ENCODE data around the gene RALB.
"Not testable (repeated sequence)": the region's sequence is repeated elsewhere in the genome, so short reads cannot be mapped to it uniquely, and the experiment has no call there.

RALB gene

GRCh38 chr2:120305296-120305695, 52.6 kb downstream of the RALB start:
- Histone ChIP-seq H3K27ac (ENCODE audit: low read length) (no peak overlapping the region), H3K27me3 (ENCODE audit: low read depth, low read length) (no peaks in the 10 kb centered on the region), H3K4me1 (ENCODE audit: control insufficient read depth in 1 of 2, insufficient read depth in 2 of 2, low read length in 2 of 2) (no peaks in the 10 kb centered on the region), H3K9me3 (ENCODE audit: control insufficient read depth in 1 of 2, low read length in 2 of 2) (no peaks in the 10 kb centered on the region), H3K4me3 (ENCODE audit: low read depth in 1 of 2, low read length in 2 of 2) (no peak overlapping the region), H3K36me3 (ENCODE audit: control insufficient read depth in 1 of 2, insufficient read depth in 2 of 2, low read length in 2 of 2) (peaks cover 0 to 13% of the 10 kb centered on the region in 2 donors)

DNA sequence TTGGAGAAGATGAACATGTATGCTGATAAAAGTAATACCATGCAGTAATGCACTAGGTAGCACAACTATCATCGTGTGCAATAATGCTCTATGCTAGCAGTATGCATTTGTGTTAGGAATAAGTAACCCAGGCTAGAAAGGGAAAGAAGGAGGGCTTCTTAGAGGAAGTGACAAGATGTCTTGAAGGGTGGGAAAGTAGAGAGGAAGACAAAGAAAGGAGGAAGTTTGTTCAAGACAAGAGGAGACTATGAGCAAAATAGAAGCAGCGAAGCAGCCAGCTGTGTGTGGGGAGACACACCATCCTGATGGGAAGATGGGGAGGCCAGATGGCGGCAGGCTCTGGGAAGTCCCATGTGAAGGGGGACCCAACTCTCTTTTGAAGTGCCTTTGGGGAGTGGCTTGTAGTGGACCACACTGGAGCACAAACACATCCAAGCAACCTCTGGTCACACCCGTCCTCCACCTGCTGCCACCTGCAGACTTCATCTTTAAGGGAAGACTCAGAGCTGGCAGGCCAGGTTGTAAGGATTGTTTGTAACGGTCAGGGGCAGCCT, 53.4 kb downstream of the RALB start:
- no peak overlapping the region for H3K27ac ChIP-seq (ENCODE audit: low read length)
- H3K4me3 ChIP-seq (ENCODE audit: low read depth in 1 of 2, low read length in 2 of 2), result no peak overlapping the region

DNA sequence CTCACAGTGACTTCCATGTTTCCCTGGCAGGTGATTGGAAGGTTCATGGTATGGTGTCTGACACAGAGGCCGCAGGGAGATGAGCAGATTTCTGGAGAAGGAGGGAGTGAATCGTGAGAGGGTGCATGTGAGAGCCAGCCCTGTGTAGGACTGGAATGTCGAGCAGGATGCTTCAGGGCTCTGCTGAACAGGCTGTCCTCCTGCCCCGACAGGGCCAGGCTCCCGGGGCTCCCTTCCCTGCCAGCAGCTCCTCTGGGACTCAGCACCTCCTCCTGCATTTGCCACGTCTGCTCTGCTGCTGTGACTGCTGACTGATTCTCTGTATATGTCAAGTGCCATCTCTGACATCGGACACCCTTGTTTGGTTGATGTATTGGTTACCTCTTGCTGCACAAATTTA, 54.8 kb downstream of the RALB start:
- Histone ChIP-seq H3K27ac (ENCODE audit: low read length) (no peak overlapping the region), H3K4me3 (ENCODE audit: low read depth in 1 of 2, low read length in 2 of 2) (no peak overlapping the region), H3K4me1 (ENCODE audit: control insufficient read depth in 1 of 2, insufficient read depth in 2 of 2, low read length in 2 of 2) (peaks cover 0 to 1% of the 10 kb centered on the region in 2 donors), H3K27me3 (ENCODE audit: low read depth, low read length) (no peaks in the 10 kb centered on the region), H3K36me3 (ENCODE audit: control insufficient read depth in 1 of 2, insufficient read depth in 2 of 2, low read length in 2 of 2) (peaks cover 0 to 8% of the 10 kb centered on the region in 2 donors), H3K9me3 (ENCODE audit: control insufficient read depth in 1 of 2, low read length in 2 of 2) (no peaks in the 10 kb centered on the region)

More for the DNA sequence above, 53.4 kb downstream of the RALB start:
- H3K36me3 ChIP-seq (ENCODE audit: control insufficient read depth in 1 of 2, insufficient read depth in 2 of 2, low read length in 2 of 2), result peaks cover 0 to 8% of the 10 kb centered on the region in 2 donors
- no peaks in the 10 kb centered on the region for H3K9me3 ChIP-seq (ENCODE audit: control insufficient read depth in 1 of 2, low read length in 2 of 2)
- H3K27me3 ChIP-seq (ENCODE audit: low read depth, low read length), result no peaks in the 10 kb centered on the region
- no peaks in the 10 kb centered on the region for H3K4me1 ChIP-seq (ENCODE audit: control insufficient read depth in 1 of 2, insufficient read depth in 2 of 2, low read length in 2 of 2)

DNA sequence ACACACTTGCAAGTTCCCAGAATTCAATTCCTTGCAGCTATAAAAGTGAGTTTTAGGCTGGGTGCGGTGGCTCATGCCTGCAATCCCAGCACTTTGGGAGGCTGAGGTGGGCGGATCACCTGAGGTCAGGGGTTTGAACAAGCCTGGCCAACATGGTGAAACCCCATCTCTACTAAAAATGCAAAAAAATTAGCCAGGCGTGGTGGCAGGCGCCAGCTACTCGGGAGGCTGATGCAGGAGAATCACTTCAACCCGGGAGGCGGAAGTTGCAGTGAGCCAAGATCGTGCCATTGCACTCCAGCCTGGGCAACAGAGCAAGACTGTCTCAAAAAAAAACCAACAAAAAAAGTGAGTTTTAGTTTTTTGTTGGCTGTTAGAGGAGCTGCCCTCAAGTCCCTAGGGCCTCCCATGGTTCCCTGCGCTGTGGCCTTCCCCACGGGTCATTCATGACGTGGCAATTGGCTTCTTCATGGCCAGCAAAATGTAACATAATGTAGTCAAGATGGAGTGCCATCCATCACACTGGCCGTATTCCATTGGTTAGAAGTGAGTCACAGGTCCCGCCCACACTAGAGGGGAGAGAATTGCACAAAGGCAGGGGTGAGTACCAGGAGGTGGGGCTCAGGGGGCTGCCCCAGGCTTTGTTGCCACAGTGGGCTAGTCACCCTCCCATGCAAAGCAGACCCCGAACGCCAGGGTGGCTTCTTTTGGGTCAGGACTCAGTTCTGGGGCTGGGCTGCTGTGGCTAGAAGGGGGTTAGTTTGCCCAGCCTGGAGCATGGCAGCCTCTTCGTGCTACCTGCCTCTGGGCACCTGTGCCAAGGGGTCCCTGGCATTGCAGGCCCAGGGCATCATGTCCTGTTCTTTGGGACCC, 55.6 kb downstream of the RALB start:
- no peak overlapping the region for H3K27ac ChIP-seq (ENCODE audit: low read length)
- no peak overlapping the region for H3K4me3 ChIP-seq (ENCODE audit: low read depth in 1 of 2, low read length in 2 of 2)

DNA sequence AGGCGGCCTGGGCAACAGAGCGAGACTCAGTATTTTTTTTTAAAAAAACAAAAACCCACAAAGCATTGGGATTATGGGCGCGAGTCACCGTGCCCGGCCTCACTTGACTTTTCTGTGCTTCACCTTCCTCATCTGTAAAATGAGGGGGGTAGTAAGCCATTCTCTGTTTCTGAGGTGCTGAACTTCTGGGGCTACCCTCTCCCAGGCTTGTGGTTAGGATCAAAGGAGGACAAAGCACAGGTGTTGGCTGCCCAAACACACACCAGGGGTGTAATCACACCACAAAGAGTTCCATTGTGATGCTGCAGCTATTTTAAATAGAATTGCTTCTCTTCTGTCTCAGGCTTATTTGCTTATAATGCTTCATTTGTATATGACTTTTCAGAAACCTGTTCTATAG, 57.5 kb downstream of the RALB start:
- Histone ChIP-seq H3K27ac (ENCODE audit: low read length) (no peak overlapping the region), H3K4me1 (ENCODE audit: control insufficient read depth in 1 of 2, insufficient read depth in 2 of 2, low read length in 2 of 2) (peaks cover 0 to 6% of the 10 kb centered on the region in 2 donors), H3K9me3 (ENCODE audit: control insufficient read depth in 1 of 2, low read length in 2 of 2) (no peaks in the 10 kb centered on the region), H3K4me3 (ENCODE audit: low read depth in 1 of 2, low read length in 2 of 2) (no peak overlapping the region), H3K36me3 (ENCODE audit: control insufficient read depth in 1 of 2, insufficient read depth in 2 of 2, low read length in 2 of 2) (no peaks in the 10 kb centered on the region), H3K27me3 (ENCODE audit: low read depth, low read length) (no peaks in the 10 kb centered on the region)

More for the DNA sequence above, 55.6 kb downstream of the RALB start:
- H3K27me3 ChIP-seq (ENCODE audit: low read depth, low read length), result no peaks in the 10 kb centered on the region
- peaks cover 0 to 6% of the 10 kb centered on the region in 2 donors for H3K4me1 ChIP-seq (ENCODE audit: control insufficient read depth in 1 of 2, insufficient read depth in 2 of 2, low read length in 2 of 2)
- peaks cover 0 to 4% of the 10 kb centered on the region in 2 donors for H3K36me3 ChIP-seq (ENCODE audit: control insufficient read depth in 1 of 2, insufficient read depth in 2 of 2, low read length in 2 of 2)
- no peaks in the 10 kb centered on the region for H3K9me3 ChIP-seq (ENCODE audit: control insufficient read depth in 1 of 2, low read length in 2 of 2)

DNA sequence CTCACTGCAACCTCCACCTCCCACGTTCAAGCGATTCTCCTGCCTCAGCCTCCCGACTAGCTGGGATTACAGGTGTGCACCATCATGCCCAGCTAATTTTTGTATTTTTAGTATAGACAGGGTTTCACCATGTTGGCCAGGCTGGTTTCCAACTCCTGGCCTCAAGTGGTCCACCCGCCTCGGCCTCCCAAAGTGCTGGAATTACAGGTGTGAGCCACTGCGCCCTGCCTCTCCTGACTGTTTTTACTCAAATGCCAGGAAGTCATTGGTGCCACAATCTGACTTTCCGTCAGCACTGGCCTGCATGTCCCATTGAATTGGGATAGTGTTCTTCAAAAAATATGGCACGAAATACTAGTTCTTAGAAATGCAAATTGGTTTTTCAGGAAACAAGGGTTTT, 58.2 kb downstream of the RALB start:
- not testable (repeated sequence) for H3K27me3 ChIP-seq (ENCODE audit: low read depth, low read length); H3K36me3 ChIP-seq (ENCODE audit: control insufficient read depth in 1 of 2, insufficient read depth in 2 of 2, low read length in 2 of 2); H3K4me1 ChIP-seq (ENCODE audit: control insufficient read depth in 1 of 2, insufficient read depth in 2 of 2, low read length in 2 of 2); H3K27ac ChIP-seq (ENCODE audit: low read length); H3K9me3 ChIP-seq (ENCODE audit: control insufficient read depth in 1 of 2, low read length in 2 of 2); H3K4me3 ChIP-seq (ENCODE audit: low read depth in 1 of 2, low read length in 2 of 2)

DNA sequence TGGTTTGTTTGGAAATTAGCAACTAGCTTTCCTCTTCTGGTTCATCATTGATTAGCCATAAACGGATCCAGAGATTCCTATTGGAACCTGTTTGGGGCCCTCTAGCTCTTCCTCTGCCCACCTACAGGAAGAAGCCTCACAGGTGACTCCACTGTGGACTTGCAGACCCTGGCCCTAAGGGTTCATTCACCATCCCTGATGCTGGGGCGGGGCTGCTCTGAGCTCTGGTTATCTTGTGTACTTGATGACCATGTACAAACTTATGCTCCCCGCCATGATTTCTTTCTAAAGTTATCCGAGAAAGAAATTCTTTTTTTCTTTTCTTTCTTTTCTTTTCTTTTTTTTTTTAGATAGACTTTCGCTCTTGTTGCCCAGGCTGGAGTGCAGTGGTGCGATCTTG, 59.4 kb downstream of the RALB start:
- no peaks in the 10 kb centered on the region for H3K9me3 ChIP-seq (ENCODE audit: control insufficient read depth in 1 of 2, low read length in 2 of 2)
- peaks cover 0 to 6% of the 10 kb centered on the region in 2 donors for H3K4me1 ChIP-seq (ENCODE audit: control insufficient read depth in 1 of 2, insufficient read depth in 2 of 2, low read length in 2 of 2)
- no peak overlapping the region for H3K4me3 ChIP-seq (ENCODE audit: low read depth in 1 of 2, low read length in 2 of 2)
- no peaks in the 10 kb centered on the region for H3K27me3 ChIP-seq (ENCODE audit: low read depth, low read length)
- H3K27ac ChIP-seq (ENCODE audit: low read length), result no peak overlapping the region
- H3K36me3 ChIP-seq (ENCODE audit: control insufficient read depth in 1 of 2, insufficient read depth in 2 of 2, low read length in 2 of 2), result no peaks in the 10 kb centered on the region

GRCh38 chr2:120312860-120313694, 60.4 kb downstream of the RALB start:
- Histone ChIP-seq H3K36me3 (ENCODE audit: control insufficient read depth in 1 of 2, insufficient read depth in 2 of 2, low read length in 2 of 2) (no peaks in the 10 kb centered on the region), H3K9me3 (ENCODE audit: control insufficient read depth in 1 of 2, low read length in 2 of 2) (no peaks in the 10 kb centered on the region), H3K27me3 (ENCODE audit: low read depth, low read length) (no peaks in the 10 kb centered on the region), H3K4me3 (ENCODE audit: low read depth in 1 of 2, low read length in 2 of 2) (peak overlapping the region; percentile 60 to 71), H3K4me1 (ENCODE audit: control insufficient read depth in 1 of 2, insufficient read depth in 2 of 2, low read length in 2 of 2) (peaks cover 0 to 6% of the 10 kb centered on the region in 2 donors), H3K27ac (ENCODE audit: low read length) (no peak overlapping the region)

GRCh38 chr2:120313695-120314615, 61.3 kb downstream of the RALB start:
- H3K36me3 ChIP-seq (ENCODE audit: control insufficient read depth in 1 of 2, insufficient read depth in 2 of 2, low read length in 2 of 2), result no peaks in the 10 kb centered on the region
- no peaks in the 10 kb centered on the region for H3K27me3 ChIP-seq (ENCODE audit: low read depth, low read length)
- no peaks in the 10 kb centered on the region for H3K9me3 ChIP-seq (ENCODE audit: control insufficient read depth in 1 of 2, low read length in 2 of 2)
- H3K27ac ChIP-seq (ENCODE audit: low read length), result no peak overlapping the region
- peaks cover 0 to 11% of the 10 kb centered on the region in 2 donors for H3K4me1 ChIP-seq (ENCODE audit: control insufficient read depth in 1 of 2, insufficient read depth in 2 of 2, low read length in 2 of 2)
- H3K4me3 ChIP-seq (ENCODE audit: low read depth in 1 of 2, low read length in 2 of 2), result peak overlapping the region; percentile 60 to 71

- Histone ChIP-seq H3K9me3 (ENCODE audit: control insufficient read depth in 1 of 2, low read length in 2 of 2) (no peaks in the 10 kb centered on the region), H3K27me3 (ENCODE audit: low read depth, low read length) (no peaks in the 10 kb centered on the region), H3K4me3 (ENCODE audit: low read depth in 1 of 2, low read length in 2 of 2) (no peak overlapping the region), H3K27ac (ENCODE audit: low read length) (no peak overlapping the region), H3K4me1 (ENCODE audit: control insufficient read depth in 1 of 2, insufficient read depth in 2 of 2, low read length in 2 of 2) (peaks cover 0 to 13% of the 10 kb centered on the region in 2 donors), H3K36me3 (ENCODE audit: control insufficient read depth in 1 of 2, insufficient read depth in 2 of 2, low read length in 2 of 2) (no peaks in the 10 kb centered on the region)
These were observed 62.2 kb downstream of the RALB start for GRCh38 chr2:120314690-120315366.
